ENCODE data around the gene UBE2F.

DNA sequence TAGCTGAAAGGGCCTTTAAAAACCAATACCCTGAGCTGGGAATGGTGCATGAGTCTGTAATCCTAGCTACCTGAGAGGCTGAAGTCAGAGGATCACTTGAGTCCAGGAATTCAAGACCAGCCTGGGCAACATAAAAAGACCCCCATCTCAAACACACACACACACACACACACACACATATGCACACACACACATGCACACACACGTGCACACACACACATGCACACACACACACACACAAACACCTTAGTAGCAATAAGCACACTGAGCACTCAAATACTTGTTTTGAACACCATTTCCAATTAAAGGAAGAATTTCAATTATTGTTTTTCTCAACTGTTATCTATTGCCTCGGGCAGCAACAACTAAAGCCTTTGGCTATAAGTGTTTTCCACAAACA is 25.6 kb upstream of the UBE2F start:
- TF ChIP-seq, protein P1, sequence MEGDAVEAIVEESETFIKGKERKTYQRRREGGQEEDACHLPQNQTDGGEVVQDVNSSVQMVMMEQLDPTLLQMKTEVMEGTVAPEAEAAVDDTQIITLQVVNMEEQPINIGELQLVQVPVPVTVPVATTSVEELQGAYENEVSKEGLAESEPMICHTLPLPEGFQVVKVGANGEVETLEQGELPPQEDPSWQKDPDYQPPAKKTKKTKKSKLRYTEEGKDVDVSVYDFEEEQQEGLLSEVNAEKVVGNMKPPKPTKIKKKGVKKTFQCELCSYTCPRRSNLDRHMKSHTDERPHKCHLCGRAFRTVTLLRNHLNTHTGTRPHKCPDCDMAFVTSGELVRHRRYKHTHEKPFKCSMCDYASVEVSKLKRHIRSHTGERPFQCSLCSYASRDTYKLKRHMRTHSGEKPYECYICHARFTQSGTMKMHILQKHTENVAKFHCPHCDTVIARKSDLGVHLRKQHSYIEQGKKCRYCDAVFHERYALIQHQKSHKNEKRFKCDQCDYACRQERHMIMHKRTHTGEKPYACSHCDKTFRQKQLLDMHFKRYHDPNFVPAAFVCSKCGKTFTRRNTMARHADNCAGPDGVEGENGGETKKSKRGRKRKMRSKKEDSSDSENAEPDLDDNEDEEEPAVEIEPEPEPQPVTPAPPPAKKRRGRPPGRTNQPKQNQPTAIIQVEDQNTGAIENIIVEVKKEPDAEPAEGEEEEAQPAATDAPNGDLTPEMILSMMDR (IDR thresholded peaks at IDR 0.05): no peak
- no peak for TF ChIP-seq POLR2A (IDR thresholded peaks at IDR 0.05)

All from adrenal gland (tissue), 5 donors.